Measurements from ENCODE around the gene PRXL2B.

PRXL2B gene

GRCh38 chr1:2601721-2602303 is 15.2 kb downstream of the PRXL2B start:
- ATAC-seq: no peak

GRCh38 chr1:2602311-2602835 is 15.8 kb downstream of the PRXL2B start:
- ATAC-seq: no peak

GRCh38 chr1:2602866-2603520 is 16.4 kb downstream of the PRXL2B start:
- ATAC-seq: no peak

GRCh38 chr1:2603521-2604155 is 17.1 kb downstream of the PRXL2B start:
- no peak for ATAC-seq

- ATAC-seq: no peak
Measured at GRCh38 chr1:2604156-2604843, 17.7 kb downstream of the PRXL2B start.

GRCh38 chr1:2604844-2605508 is 18.4 kb downstream of the PRXL2B start:
- ATAC-seq: no peak

- no peak for ATAC-seq
Measured at GRCh38 chr1:2605509-2606395, 19.2 kb downstream of the PRXL2B start.

- no peak for ATAC-seq
Measured at GRCh38 chr1:2606396-2606880, 19.9 kb downstream of the PRXL2B start.

- ATAC-seq: no peak
Measured at GRCh38 chr1:2606881-2607621, 20.5 kb downstream of the PRXL2B start.

GRCh38 chr1:2607641-2608091 is 21.1 kb downstream of the PRXL2B start:
- ATAC-seq: no peak

GRCh38 chr1:2609319-2610035 is 22.9 kb downstream of the PRXL2B start:
- no peak for ATAC-seq

- ATAC-seq: no peak
Measured at GRCh38 chr1:2610036-2610959, 23.7 kb downstream of the PRXL2B start.

- ATAC-seq: no peak
Measured at GRCh38 chr1:2611031-2611501, 24.5 kb downstream of the PRXL2B start.

- ATAC-seq: no peak
Measured at GRCh38 chr1:2611621-2612437, 25.3 kb downstream of the PRXL2B start.

- no peak for ATAC-seq
Measured at GRCh38 chr1:2612591-2613365, 26.2 kb downstream of the PRXL2B start.

GRCh38 chr1:2614145-2614544 is 27.6 kb downstream of the PRXL2B start:
- no peak for ATAC-seq

- no peak for ATAC-seq
Measured at GRCh38 chr1:2617971-2618470, 31.4 kb downstream of the PRXL2B start.
